ENCODE measurements around the gene NELFCD.

The NELFCD gene

DNA sequence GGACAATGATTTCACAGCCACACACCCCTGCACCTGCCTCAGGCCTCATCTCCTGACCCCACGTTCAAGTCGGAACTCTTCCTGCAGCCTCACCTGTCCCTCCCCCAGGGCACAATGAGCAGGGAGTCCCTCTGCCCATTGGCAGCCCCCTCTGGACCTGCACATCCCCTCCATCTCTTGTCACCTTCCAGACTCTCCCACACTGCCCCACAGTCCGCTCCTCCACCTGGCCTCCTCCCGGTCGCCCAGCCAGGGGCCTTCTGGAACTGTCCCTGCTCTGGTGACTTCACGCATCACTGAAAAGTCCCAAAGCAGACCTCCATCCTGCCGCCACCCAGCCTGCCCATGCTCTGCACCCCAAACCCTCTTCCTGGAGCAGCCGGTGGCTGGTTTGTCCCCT lies 21.3 kb downstream of the NELFCD start:
- CTCF ChIA-PET = no interaction called here
- no peak overlapping the region for H3K4me3 ChIP-seq (ENCODE audit: low read depth, low read length)
- no peak for TF ChIP-seq CTCF (IDR thresholded peaks at IDR 0.05; ENCODE audit: insufficient read depth, low read length, missing control alignments)
- POLR2A ChIA-PET = no interaction called here
- DNase-seq (ENCODE audit: low read depth, low spot score) = no peak

GRCh38 chr20:59002874-59003399 lies 21.9 kb downstream of the NELFCD start:
- CTCF ChIA-PET = no interaction called here
- POLR2A ChIA-PET = interaction anchor here (0.6 kb wide), 1 partner anchor 488 kb away, joined by 3 read pairs; the partner anchor contains the start of gene APCDD1L
- no peak for DNase-seq (ENCODE audit: low read depth, low spot score)
- no peak overlapping the region for H3K4me3 ChIP-seq (ENCODE audit: low read depth, low read length)
- no peak for TF ChIP-seq CTCF (IDR thresholded peaks at IDR 0.05; ENCODE audit: insufficient read depth, low read length, missing control alignments)

DNA sequence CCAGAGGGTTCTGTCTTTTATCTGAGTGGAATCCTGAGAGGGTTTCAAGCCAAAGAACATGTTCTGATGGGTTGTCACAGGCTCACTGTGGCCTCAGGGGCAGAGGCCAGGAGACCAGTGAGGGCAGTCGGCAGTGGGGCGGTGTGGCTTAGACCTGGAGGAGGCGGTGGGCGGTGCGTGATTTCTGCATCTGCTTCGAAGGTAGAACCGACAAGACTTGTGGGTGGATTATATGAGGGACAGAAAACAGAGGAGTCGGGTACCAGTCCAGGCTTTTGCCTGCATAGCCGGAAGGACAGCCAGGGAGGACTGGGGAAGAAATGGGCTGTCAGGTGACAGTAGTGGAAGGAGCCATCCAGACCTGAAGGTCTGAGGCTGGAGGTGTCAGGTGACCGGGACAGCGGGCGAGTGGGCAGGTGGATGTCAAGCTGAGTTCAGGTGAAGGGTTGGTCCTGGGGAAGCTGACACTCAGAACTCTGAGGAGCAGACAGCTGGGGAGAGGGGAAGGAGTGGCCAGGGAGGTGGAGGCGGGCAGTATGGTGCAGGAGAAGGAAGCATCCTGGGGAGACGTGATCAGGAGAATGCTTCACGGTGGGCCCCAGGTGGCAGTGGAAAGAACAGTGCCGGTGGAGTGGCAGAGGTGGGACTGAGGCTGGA lies 22.9 kb downstream of the NELFCD start:
- no peak overlapping the region for H3K4me3 ChIP-seq (ENCODE audit: low read depth, low read length)
- POLR2A ChIA-PET = no interaction called here
- no peak for DNase-seq (ENCODE audit: low read depth, low spot score)
- TF ChIP-seq CTCF (IDR thresholded peaks at IDR 0.05; ENCODE audit: insufficient read depth, low read length, missing control alignments) = no peak
- CTCF ChIA-PET = interaction anchor here (1.0 kb wide), 1 partner anchor 28 kb away, joined by 3 read pairs; the partner anchor contains the start of gene ATP5F1E

GRCh38 chr20:59004493-59004762 lies 23.4 kb downstream of the NELFCD start:
- POLR2A ChIA-PET = interaction anchor here (1.1 kb wide), 1 partner anchor 28 kb away, joined by 4 read pairs; the partner anchor contains the start of gene ATP5F1E
- CTCF ChIA-PET = interaction anchor here (1.0 kb wide), 1 partner anchor 28 kb away, joined by 3 read pairs; the partner anchor contains the start of gene ATP5F1E
- DNase-seq (ENCODE audit: low read depth, low spot score) = no peak
- no peak overlapping the region for H3K4me3 ChIP-seq (ENCODE audit: low read depth, low read length)
- no peak for TF ChIP-seq CTCF (IDR thresholded peaks at IDR 0.05; ENCODE audit: insufficient read depth, low read length, missing control alignments)

DNA sequence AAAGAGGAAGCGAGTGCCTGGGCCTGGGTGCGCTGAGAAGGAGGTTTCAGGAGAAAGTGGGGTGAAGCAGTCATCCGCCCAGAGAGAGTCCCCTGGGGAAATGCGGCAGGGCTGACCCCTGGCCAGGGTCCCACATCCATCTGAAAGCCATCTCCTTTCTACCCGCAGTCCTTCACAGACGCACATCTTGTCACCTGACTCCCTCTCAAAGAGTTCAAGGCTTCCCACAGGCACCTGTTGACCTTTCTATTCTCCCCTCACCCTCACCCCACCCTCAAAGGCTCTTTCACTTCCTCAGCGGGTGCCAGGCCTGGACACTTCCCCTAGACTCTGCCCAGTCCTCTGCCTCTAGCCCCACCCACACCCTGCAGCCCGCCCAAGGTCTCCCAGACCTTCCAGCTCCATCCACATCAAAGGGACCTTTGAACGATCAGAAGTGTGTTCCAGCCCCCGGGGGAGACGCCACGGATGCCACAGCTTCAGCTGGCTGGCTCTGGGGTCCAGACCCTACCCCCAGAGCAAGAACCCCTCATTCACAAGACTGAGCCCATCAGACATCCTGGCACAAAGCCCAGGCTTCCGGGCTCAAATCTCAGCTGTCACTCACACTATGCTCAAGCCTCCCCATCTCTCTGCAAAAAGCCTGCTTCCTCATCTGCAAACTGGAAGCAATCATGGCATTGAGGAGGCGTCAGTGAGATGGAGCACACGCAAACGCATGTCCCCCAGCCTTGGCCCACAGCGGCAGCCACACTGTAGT lies 23.9 kb downstream of the NELFCD start:
- H3K4me3 ChIP-seq (ENCODE audit: low read depth, low read length) = peak overlapping the region; percentile 69
- ChIA-PET CTCF (interaction anchor here (1.0 kb wide), 1 partner anchor 27 kb away, joined by 3 read pairs; the partner anchor contains the start of gene ATP5F1E), POLR2A (interaction anchor here (1.1 kb wide), 1 partner anchor 27 kb away, joined by 4 read pairs; the partner anchor contains the start of gene ATP5F1E)
- TF ChIP-seq CTCF (IDR thresholded peaks at IDR 0.05; ENCODE audit: insufficient read depth, low read length, missing control alignments) = no peak
- no peak for DNase-seq (ENCODE audit: low read depth, low spot score)
